Suprapubic skin (tissue), 3 donors: ENCODE results near the gene SH3GLB1.

Experiments
- CTCF ChIP-seq, 2 donors: fragments of 200-600 bp in 1 of 2; fragments of 450-650 bp in 1 of 2; sonication (generic) in 1 of 2; IDR thresholded peaks; one replicate each; pipeline ENCODE4 v1.5.1; 2016 to 2019; ENCODE audit warnings: antibody characterized with exemption in 2 of 2, mild to moderate bottlenecking in 1 of 2, moderate library complexity in 1 of 2
- EP300 ChIP-seq: sonication (generic); formaldehyde crosslinking; IDR thresholded peaks from one replicate; pipeline ENCODE4 v1.6.1; 2017; ENCODE audit warnings: antibody characterized with exemption

GRCh38 chr1:86788300-86789206 lies 84.2 kb downstream of the SH3GLB1 start:
- TF ChIP-seq CTCF (IDR thresholded peaks at IDR 0.05) (no peak), EP300 (no peak)
